ENCODE measurements around the gene CAPN11. TPM values are rescaled to one million over a fixed set of nuclear protein-coding genes. Genes with fewer than 3 reads are reported as not detected.

Gene CAPN11
- total and polyA plus RNA-seq, 9 of the 15 experiments (the other 6 are each of a cell fraction or from before 2014, with no cell fraction given), result 0.03 to 0.61 (median 0.17) TPM; not detected in 1

DNA sequence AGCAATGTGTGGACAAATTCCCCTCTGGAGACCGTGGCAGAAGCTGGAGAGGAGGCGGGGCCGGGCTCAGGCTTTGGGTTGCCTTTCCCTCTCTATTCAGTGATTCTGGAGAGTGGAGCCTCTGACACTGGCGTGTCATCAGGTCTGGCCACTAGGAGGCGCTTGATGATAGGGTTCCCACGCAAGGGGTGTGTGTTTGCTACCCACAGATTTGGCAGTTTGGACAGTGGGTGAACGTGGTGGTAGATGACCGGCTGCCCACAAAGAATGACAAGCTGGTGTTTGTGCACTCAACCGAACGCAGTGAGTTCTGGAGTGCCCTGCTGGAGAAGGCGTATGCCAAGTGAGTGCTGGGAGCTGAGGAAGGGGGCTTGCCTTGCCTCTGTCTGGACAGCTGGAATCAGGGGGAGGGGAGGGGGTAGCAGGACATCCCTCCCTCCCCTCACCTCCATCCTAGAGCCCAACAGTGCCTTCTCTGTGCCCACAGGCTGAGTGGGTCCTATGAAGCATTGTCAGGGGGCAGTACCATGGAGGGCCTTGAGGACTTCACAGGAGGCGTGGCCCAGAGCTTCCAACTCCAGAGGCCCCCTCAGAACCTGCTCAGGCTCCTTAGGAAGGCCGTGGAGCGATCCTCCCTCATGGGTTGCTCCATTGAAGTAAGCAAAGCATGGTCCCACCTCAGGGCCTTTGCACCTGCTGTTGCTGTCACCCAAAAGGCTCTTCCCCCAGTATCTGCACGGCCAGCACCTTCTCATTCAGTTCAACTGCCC is 14.3 kb downstream of the CAPN11 start (continued):
- TF ChIP-seq ZFX (CRISPR knock-in tag; IDR thresholded peaks at IDR 0.05), result no peak
- TF ChIP-seq STAT5A (IDR thresholded peaks at IDR 0.05; ENCODE audit: borderline replicate concordance, low read length), result no peak
- TF ChIP-seq, protein P1, sequence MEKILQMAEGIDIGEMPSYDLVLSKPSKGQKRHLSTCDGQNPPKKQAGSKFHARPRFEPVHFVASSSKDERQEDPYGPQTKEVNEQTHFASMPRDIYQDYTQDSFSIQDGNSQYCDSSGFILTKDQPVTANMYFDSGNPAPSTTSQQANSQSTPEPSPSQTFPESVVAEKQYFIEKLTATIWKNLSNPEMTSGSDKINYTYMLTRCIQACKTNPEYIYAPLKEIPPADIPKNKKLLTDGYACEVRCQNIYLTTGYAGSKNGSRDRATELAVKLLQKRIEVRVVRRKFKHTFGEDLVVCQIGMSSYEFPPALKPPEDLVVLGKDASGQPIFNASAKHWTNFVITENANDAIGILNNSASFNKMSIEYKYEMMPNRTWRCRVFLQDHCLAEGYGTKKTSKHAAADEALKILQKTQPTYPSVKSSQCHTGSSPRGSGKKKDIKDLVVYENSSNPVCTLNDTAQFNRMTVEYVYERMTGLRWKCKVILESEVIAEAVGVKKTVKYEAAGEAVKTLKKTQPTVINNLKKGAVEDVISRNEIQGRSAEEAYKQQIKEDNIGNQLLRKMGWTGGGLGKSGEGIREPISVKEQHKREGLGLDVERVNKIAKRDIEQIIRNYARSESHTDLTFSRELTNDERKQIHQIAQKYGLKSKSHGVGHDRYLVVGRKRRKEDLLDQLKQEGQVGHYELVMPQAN (IDR thresholded peaks at IDR 0.05; ENCODE audit: borderline replicate concordance), result 0 out of 2 replicates have a peak, but pooled peaks have one; percentile 9
- no peak for TF ChIP-seq ZNF174 (CRISPR knock-in tag; IDR thresholded peaks at IDR 0.05)
- no peak for TF ChIP-seq CBFB (CRISPR knock-in tag; IDR thresholded peaks at IDR 0.05)
- TF ChIP-seq, protein P2, sequence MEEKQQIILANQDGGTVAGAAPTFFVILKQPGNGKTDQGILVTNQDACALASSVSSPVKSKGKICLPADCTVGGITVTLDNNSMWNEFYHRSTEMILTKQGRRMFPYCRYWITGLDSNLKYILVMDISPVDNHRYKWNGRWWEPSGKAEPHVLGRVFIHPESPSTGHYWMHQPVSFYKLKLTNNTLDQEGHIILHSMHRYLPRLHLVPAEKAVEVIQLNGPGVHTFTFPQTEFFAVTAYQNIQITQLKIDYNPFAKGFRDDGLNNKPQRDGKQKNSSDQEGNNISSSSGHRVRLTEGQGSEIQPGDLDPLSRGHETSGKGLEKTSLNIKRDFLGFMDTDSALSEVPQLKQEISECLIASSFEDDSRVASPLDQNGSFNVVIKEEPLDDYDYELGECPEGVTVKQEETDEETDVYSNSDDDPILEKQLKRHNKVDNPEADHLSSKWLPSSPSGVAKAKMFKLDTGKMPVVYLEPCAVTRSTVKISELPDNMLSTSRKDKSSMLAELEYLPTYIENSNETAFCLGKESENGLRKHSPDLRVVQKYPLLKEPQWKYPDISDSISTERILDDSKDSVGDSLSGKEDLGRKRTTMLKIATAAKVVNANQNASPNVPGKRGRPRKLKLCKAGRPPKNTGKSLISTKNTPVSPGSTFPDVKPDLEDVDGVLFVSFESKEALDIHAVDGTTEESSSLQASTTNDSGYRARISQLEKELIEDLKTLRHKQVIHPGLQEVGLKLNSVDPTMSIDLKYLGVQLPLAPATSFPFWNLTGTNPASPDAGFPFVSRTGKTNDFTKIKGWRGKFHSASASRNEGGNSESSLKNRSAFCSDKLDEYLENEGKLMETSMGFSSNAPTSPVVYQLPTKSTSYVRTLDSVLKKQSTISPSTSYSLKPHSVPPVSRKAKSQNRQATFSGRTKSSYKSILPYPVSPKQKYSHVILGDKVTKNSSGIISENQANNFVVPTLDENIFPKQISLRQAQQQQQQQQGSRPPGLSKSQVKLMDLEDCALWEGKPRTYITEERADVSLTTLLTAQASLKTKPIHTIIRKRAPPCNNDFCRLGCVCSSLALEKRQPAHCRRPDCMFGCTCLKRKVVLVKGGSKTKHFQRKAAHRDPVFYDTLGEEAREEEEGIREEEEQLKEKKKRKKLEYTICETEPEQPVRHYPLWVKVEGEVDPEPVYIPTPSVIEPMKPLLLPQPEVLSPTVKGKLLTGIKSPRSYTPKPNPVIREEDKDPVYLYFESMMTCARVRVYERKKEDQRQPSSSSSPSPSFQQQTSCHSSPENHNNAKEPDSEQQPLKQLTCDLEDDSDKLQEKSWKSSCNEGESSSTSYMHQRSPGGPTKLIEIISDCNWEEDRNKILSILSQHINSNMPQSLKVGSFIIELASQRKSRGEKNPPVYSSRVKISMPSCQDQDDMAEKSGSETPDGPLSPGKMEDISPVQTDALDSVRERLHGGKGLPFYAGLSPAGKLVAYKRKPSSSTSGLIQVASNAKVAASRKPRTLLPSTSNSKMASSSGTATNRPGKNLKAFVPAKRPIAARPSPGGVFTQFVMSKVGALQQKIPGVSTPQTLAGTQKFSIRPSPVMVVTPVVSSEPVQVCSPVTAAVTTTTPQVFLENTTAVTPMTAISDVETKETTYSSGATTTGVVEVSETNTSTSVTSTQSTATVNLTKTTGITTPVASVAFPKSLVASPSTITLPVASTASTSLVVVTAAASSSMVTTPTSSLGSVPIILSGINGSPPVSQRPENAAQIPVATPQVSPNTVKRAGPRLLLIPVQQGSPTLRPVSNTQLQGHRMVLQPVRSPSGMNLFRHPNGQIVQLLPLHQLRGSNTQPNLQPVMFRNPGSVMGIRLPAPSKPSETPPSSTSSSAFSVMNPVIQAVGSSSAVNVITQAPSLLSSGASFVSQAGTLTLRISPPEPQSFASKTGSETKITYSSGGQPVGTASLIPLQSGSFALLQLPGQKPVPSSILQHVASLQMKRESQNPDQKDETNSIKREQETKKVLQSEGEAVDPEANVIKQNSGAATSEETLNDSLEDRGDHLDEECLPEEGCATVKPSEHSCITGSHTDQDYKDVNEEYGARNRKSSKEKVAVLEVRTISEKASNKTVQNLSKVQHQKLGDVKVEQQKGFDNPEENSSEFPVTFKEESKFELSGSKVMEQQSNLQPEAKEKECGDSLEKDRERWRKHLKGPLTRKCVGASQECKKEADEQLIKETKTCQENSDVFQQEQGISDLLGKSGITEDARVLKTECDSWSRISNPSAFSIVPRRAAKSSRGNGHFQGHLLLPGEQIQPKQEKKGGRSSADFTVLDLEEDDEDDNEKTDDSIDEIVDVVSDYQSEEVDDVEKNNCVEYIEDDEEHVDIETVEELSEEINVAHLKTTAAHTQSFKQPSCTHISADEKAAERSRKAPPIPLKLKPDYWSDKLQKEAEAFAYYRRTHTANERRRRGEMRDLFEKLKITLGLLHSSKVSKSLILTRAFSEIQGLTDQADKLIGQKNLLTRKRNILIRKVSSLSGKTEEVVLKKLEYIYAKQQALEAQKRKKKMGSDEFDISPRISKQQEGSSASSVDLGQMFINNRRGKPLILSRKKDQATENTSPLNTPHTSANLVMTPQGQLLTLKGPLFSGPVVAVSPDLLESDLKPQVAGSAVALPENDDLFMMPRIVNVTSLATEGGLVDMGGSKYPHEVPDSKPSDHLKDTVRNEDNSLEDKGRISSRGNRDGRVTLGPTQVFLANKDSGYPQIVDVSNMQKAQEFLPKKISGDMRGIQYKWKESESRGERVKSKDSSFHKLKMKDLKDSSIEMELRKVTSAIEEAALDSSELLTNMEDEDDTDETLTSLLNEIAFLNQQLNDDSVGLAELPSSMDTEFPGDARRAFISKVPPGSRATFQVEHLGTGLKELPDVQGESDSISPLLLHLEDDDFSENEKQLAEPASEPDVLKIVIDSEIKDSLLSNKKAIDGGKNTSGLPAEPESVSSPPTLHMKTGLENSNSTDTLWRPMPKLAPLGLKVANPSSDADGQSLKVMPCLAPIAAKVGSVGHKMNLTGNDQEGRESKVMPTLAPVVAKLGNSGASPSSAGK (IDR thresholded peaks at IDR 0.05), result no peak
- TF ChIP-seq ZEB2 (IDR thresholded peaks at IDR 0.05), result no peak
- no peak for TF ChIP-seq ZNF695 (CRISPR knock-in tag; IDR thresholded peaks at IDR 0.05)
- TF ChIP-seq ZNF778 (CRISPR knock-in tag; IDR thresholded peaks at IDR 0.05), result no peak
- no peak for TF ChIP-seq KLF6 (CRISPR knock-in tag; IDR thresholded peaks at IDR 0.05; ENCODE audit: borderline replicate concordance)
- TF ChIP-seq, protein P3, sequence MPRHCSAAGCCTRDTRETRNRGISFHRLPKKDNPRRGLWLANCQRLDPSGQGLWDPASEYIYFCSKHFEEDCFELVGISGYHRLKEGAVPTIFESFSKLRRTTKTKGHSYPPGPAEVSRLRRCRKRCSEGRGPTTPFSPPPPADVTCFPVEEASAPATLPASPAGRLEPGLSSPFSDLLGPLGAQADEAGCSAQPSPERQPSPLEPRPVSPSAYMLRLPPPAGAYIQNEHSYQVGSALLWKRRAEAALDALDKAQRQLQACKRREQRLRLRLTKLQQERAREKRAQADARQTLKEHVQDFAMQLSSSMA (CRISPR knock-in tag; IDR thresholded peaks at IDR 0.05), result no peak
- peak in 1 of 2 experiments; percentile 44; a peak in 1 of 3 replicates for TF ChIP-seq CBX3 (IDR thresholded peaks at IDR 0.05; ENCODE audit: borderline replicate concordance in 1 of 2, low read length in 2 of 2)

All from K562 (cell line).